Fibroblast of mammary gland (primary cell): ENCODE data around the gene PRR30.
"Not testable (repeated sequence)": the region's sequence is repeated elsewhere in the genome, so short reads cannot be mapped to it uniquely, and the experiment has no call there.

ENCODE experiments used
- DNase-seq: peaks from one replicate; pipeline ENCODE4 v3.0.0-alpha.2; 2010; ENCODE audit warnings: low read depth
- H3K4me3 ChIP-seq: 2 replicates; pipeline ENCODE4 v1.5.1; 2011; ENCODE audit warnings: low read depth, mild to moderate bottlenecking, low read length, moderate library complexity; ENCODE audit not compliant: control insufficient read depth
- CTCF ChIP-seq: conservative IDR thresholded peaks from 2 replicates; pipeline ENCODE4 v1.5.1; 2011; ENCODE audit warnings: low read depth, low read length, inconsistent platforms; ENCODE audit not compliant: control insufficient read depth, insufficient read depth

PRR30 gene

GRCh38 chr2:27178469-27178868 lies 39.3 kb upstream of the PRR30 start:
- no peak for DNase-seq
- H3K4me3 ChIP-seq = no peak overlapping the region
- TF ChIP-seq CTCF = no peak

GRCh38 chr2:27177441-27178351 lies 38.5 kb upstream of the PRR30 start:
- no peak overlapping the region for H3K4me3 ChIP-seq
- no peak for DNase-seq
- TF ChIP-seq CTCF = no peak

- DNase-seq, H3K4me3 ChIP-seq: not testable (repeated sequence)
These were observed 36.6 kb upstream of the PRR30 start for GRCh38 chr2:27175781-27176180.

GRCh38 chr2:27175330-27175729 lies 36.1 kb upstream of the PRR30 start:
- no peak for TF ChIP-seq CTCF
- DNase-seq = peak; percentile 40
- no peak overlapping the region for H3K4me3 ChIP-seq

GRCh38 chr2:27174638-27175037 lies 35.4 kb upstream of the PRR30 start:
- no peak for TF ChIP-seq CTCF
- no peak overlapping the region for H3K4me3 ChIP-seq
- no peak for DNase-seq

- H3K4me3 ChIP-seq = no peak overlapping the region
- no peak for TF ChIP-seq CTCF
- DNase-seq = peak; percentile 28
These were observed 32.2 kb upstream of the PRR30 start for GRCh38 chr2:27171351-27171848.

GRCh38 chr2:27170581-27171337 lies 31.5 kb upstream of the PRR30 start:
- DNase-seq = no peak
- no peak overlapping the region for H3K4me3 ChIP-seq
- no peak for TF ChIP-seq CTCF
